MG63 (cell line): ENCODE results near the gene ZNF575. TPM values are rescaled to one million over a fixed set of nuclear protein-coding genes. Genes with fewer than 3 reads are reported as not detected.
A peak's percentile ranks its signal among the peaks of the same experiment; 100 is the strongest.
"Not testable (repeated sequence)": the region's sequence is repeated elsewhere in the genome, so short reads cannot be mapped to it uniquely, and the experiment has no call there.

Experiments used
- DNase-seq: peaks from one replicate; pipeline ENCODE4 v3.0.0-alpha.2; 2020
- H3K27me3 ChIP-seq: fragments of 250-450 bp; sonication (Bioruptor Pico); 2 replicates; pipeline ENCODE4 v1.5.1; 2020; ENCODE audit warnings: mild to moderate bottlenecking, moderate library complexity
- H3K36me3 ChIP-seq: fragments of 250-450 bp; sonication (Bioruptor Pico); 2 replicates; pipeline ENCODE4 v1.5.1; 2020; ENCODE audit warnings: mild to moderate bottlenecking, moderate library complexity
- H3K4me3 ChIP-seq: fragments of 250-450 bp; sonication (Bioruptor Pico); 2 replicates; pipeline ENCODE4 v1.5.1; 2020; ENCODE audit warnings: mild to moderate bottlenecking, moderate library complexity
- H3K9me3 ChIP-seq: fragments of 250-450 bp; sonication (Bioruptor Pico); 2 replicates; pipeline ENCODE4 v1.5.1; 2020; ENCODE audit warnings: mild to moderate bottlenecking, moderate library complexity
- total RNA-seq: library from RNA; depleted of rRNA; stranded (reverse); fragments of >200 nt; shearing (Covaris generic); gene quantifications from 2 replicates; pipeline ENCODE4 v1.2.3, GENCODE V29; 2014; ENCODE audit warnings: low replicate concordance

The ZNF575 gene
- total RNA-seq, 1 experiment from 2014 or later: not detected

DNA sequence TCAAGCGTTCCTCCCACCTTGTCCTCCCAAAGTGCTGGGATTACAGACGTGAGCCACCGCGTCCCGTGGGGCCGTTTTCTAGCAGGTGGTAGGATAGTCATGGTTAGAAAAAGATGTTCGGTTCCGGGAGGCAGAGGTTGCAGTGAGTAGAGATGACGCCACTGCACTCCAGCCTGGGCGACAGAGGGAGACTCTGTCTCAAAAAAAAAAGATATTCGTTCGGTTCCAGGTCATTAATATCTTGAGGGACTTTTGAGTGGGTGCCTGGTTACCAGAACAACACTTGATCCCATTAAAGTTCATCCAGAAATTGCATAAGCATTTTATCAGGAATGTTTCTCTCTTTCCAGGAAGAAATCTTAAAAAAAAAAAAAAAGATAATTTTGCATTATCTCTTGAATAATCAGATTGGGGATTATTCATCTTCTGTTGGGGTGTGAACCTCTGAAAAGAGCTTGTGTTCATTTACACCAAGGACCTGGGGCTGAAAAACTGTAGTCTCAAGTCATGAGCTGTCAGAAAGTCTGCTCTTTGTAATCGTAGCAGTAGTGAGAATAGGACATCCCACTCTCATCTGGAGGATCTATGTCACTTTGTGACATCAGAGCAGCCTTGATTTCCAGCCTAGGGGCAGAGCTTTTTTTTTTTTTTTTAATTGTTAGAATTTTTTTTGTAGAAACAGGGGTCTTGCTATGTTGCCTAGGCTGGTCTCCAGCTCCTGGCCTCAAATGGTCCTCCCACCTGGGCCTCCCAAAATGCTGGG lies 4.9 kb upstream of the ZNF575 start:
- no peaks in the 10 kb centered on the region for H3K27me3 ChIP-seq
- no peaks in the 10 kb centered on the region for H3K9me3 ChIP-seq
- no peak for DNase-seq
- H3K4me3 ChIP-seq: peak overlapping the region; percentile 93; the same call in 1 of the 2 replicates
- H3K36me3 ChIP-seq: no peaks in the 10 kb centered on the region; the same call in none of the 2 replicates

- no peaks in the 10 kb centered on the region for H3K9me3 ChIP-seq
- peaks cover 3% of the 10 kb centered on the region for H3K36me3 ChIP-seq
- DNase-seq: no peak
- peak overlapping the region; percentile 52 for H3K4me3 ChIP-seq
- no peaks in the 10 kb centered on the region for H3K27me3 ChIP-seq
Observed at GRCh38 chr19:43532571-43532961, 422 bp upstream of the ZNF575 start.

DNA sequence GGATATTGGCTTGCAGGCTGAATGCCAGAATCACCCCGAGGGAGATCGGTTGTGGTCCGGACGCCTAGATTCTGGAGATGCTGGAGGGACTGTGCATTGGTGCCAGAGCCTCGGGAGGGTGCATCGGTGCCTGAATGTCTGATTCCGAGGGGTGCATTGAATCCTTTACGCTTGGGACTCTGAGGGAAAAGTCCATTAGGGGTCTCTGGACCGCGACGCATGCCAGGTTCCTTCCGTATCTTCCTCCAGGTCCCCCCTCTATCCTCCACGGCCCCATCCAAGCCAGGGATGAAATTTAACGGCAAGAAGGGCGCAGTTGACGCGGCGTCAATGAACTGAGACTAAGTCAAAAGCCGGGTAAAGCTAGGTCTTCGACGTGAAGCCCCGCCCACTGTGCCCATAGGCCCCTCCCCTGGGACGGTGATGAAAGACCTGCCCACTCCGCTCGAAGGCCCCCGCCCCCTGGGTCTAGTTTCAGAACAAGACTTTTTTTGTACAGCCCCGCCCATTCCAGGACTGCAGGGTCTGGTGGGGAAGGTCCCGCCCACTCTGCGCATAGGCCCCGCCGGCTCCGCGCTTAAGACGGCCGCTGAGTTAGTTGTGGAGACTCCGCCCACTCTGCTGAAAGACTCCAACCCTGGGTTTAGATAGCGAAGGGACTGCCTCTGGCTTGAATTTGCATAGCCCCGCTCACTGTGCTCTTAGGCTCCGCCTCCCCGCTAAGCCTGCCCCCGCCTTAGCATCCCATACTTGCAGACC lies 737 bp downstream of the ZNF575 start:
- DNase-seq: peak; percentile 94
- no peaks in the 10 kb centered on the region for H3K9me3 ChIP-seq
- H3K27me3 ChIP-seq: no peaks in the 10 kb centered on the region
- peaks cover 14% of the 10 kb centered on the region for H3K36me3 ChIP-seq
- peak overlapping the region; percentile 52 for H3K4me3 ChIP-seq

GRCh38 chr19:43534305-43534815 lies 1.4 kb downstream of the ZNF575 start:
- no peak for DNase-seq
- Histone ChIP-seq H3K36me3 (peaks cover 21% of the 10 kb centered on the region), H3K9me3 (no peaks in the 10 kb centered on the region), H3K4me3 (no peak overlapping the region), H3K27me3 (no peaks in the 10 kb centered on the region)

- H3K9me3 ChIP-seq: no peaks in the 10 kb centered on the region
- no peaks in the 10 kb centered on the region for H3K27me3 ChIP-seq
- peak; percentile 40 for DNase-seq
- H3K36me3 ChIP-seq: peaks cover 26% of the 10 kb centered on the region
- no peak overlapping the region for H3K4me3 ChIP-seq
Observed at GRCh38 chr19:43534816-43535761, 2.1 kb downstream of the ZNF575 start.

DNA sequence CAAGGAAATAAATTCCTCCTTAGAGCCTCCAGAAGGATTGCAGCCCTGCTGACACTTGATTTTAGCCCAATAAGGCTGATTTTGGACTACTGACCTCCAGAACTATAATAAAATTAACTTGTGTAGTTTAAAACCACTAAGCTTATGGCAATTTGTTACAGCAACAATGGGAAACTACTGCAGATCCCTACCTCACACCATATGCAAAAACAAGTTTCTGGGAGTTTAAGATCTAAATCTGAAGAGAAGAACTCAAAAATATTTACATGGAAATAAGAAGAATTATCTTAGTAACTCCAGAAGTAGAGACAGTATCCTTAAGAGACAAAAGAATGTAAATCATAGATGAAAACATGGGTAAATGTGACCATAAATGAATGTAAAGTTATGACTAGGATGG lies 5.9 kb downstream of the ZNF575 start:
- H3K36me3 ChIP-seq: peaks cover 59% of the 10 kb centered on the region
- no peak for DNase-seq
- H3K4me3 ChIP-seq: no peak overlapping the region
- H3K9me3 ChIP-seq: no peaks in the 10 kb centered on the region
- H3K27me3 ChIP-seq: no peaks in the 10 kb centered on the region

GRCh38 chr19:43540381-43540780 lies 7.4 kb downstream of the ZNF575 start:
- Histone ChIP-seq H3K9me3 (no peaks in the 10 kb centered on the region), H3K36me3 (peaks cover 67% of the 10 kb centered on the region), H3K4me3 (no peak overlapping the region), H3K27me3 (no peaks in the 10 kb centered on the region)
- DNase-seq: no peak

DNA sequence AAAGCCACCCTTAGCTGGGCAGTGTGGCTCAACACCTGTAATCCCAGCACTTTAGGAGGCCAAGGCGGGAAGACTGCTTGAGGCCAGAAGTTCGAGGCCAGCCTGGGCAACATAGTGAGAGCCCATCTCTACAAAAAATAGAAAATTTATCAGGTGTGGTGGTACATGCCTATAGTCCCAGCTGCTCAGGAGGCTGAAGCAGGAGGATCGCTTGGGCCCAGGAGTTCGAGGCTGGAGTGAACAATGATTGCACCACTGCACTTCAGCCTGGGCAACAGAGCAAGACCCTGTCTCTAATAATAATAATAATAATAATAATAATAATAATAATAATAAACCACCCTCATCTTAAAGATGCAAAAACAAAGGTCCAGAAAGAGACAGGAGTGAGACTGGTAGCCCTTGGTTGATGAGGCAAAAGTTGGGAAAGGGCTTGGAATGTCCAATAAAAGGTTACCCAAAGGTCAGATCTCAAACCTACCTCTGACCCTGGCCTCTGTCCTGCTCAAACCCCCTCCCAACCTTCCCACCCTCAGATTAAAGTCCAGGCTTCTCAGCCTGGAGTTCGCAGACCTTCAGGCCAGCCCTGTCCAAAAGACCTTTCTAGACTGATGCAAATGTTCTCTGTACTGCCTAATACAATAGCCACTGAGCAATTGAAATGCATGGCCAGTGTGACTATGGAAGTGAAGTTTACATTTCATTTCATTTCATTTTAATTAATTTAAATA lies 9.1 kb downstream of the ZNF575 start:
- no peak for DNase-seq
- Histone ChIP-seq H3K27me3 (no peaks in the 10 kb centered on the region), H3K36me3 (peaks cover 70% of the 10 kb centered on the region), H3K4me3 (no peak overlapping the region), H3K9me3 (no peaks in the 10 kb centered on the region)

DNA sequence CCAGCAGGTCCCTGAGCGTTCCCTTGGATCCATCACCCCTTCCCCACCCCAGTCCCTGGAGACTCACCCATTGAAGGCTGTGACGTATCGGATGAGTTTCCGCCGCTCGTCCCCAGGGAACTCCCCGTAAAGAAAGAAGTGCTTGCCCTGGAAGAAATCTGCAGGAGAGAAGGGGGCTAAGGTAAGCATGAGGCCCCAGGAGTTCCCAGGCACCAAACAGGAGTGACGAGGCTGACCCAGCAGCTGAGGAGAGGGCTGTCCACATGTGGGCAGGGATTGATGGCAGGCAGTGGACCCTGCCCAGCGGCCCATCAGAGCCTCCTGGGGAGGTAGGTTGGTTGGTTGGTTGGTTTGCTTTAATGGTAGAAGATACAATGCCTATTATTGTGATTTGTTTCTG lies 11.1 kb downstream of the ZNF575 start:
- H3K27me3 ChIP-seq: no peaks in the 10 kb centered on the region
- no peak for DNase-seq
- H3K36me3 ChIP-seq: peaks cover 55% of the 10 kb centered on the region
- H3K4me3 ChIP-seq: no peak overlapping the region
- no peaks in the 10 kb centered on the region for H3K9me3 ChIP-seq

GRCh38 chr19:43545276-43545675 lies 12.3 kb downstream of the ZNF575 start:
- no peak overlapping the region for H3K4me3 ChIP-seq
- H3K9me3 ChIP-seq: no peaks in the 10 kb centered on the region
- H3K36me3 ChIP-seq: peaks cover 55% of the 10 kb centered on the region
- DNase-seq: no peak
- H3K27me3 ChIP-seq: no peaks in the 10 kb centered on the region

- no peak for DNase-seq
- peaks cover 51% of the 10 kb centered on the region for H3K36me3 ChIP-seq
- H3K4me3 ChIP-seq: no peak overlapping the region
- no peaks in the 10 kb centered on the region for H3K9me3 ChIP-seq
- H3K27me3 ChIP-seq: no peaks in the 10 kb centered on the region
Observed at GRCh38 chr19:43545981-43546380, 13.0 kb downstream of the ZNF575 start.

DNA sequence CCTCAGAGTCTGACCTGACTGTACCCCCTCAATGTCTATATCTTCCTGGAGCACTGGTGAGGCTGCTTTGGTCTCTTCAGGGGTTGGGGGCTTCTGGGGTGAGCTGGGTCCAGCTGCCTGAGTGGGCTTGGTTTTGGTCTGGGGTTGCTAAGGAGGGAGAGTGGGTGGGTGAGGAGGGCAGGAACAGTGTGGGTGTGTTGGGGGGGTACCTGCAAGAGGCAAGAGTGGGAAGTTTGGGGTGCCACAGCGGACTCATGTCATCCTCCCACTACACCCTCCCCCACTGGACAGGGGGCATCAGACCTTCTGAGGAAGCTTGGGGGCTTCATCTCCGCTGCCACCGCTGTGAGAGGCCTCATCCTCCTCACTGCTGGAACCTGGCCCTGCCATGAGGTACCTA lies 13.6 kb downstream of the ZNF575 start:
- no peak for DNase-seq
- Histone ChIP-seq H3K4me3 (no peak overlapping the region), H3K9me3 (no peaks in the 10 kb centered on the region), H3K27me3 (no peaks in the 10 kb centered on the region), H3K36me3 (peaks cover 49% of the 10 kb centered on the region)

DNA sequence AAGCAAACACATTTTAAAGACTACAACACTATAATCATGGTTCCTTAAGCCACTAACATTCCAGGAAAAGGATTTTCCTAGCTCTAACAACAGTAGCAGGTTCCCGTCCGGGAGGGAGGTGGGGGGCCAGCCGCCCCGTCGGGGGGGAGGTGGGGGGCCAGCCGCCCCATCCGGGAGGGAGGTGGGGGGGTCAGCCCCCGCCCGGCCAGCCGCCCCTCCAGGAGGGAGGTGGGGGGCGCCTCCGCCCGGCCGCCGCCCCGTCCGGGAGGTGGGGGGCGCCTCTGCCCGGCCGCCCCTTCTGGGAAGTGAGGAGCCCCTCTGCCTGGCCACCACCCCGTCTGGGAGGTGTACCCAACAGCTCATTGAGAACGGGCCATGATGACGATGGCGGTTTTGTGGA lies 14.9 kb downstream of the ZNF575 start:
- DNase-seq, H3K4me3 ChIP-seq, H3K27me3 ChIP-seq, H3K9me3 ChIP-seq: not testable (repeated sequence)
- H3K36me3 ChIP-seq: peaks cover 47% of the 10 kb centered on the region

DNA sequence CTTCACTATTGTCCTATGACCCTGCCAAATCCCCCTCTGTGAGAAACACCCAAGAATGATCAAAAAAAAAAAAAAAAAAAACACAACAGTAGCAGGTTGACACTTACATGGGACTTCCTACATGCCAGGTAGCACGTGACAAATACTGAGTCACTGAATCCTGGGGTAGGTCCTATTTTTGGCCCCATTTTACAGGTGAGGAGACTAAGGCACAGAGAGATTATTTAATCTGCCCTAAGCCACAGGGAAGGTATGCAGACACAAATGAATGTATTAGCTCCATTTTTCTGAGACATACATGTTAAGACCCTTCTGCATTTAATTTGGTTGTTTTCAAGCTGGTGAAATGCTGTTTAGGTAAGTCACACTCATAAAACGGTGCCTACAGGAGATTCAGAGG lies 15.7 kb downstream of the ZNF575 start:
- peaks cover 47% of the 10 kb centered on the region for H3K36me3 ChIP-seq
- H3K4me3 ChIP-seq: no peak overlapping the region
- no peak for DNase-seq
- H3K9me3 ChIP-seq: no peaks in the 10 kb centered on the region
- no peaks in the 10 kb centered on the region for H3K27me3 ChIP-seq

- DNase-seq: no peak
- Histone ChIP-seq H3K4me3 (no peak overlapping the region), H3K36me3 (peaks cover 58% of the 10 kb centered on the region), H3K27me3 (no peaks in the 10 kb centered on the region), H3K9me3 (no peaks in the 10 kb centered on the region)
Observed at GRCh38 chr19:43551399-43552197, 18.6 kb downstream of the ZNF575 start.

GRCh38 chr19:43552198-43552450 lies 19.1 kb downstream of the ZNF575 start:
- Histone ChIP-seq H3K9me3 (no peaks in the 10 kb centered on the region), H3K36me3 (peaks cover 62% of the 10 kb centered on the region), H3K27me3 (no peaks in the 10 kb centered on the region), H3K4me3 (no peak overlapping the region)
- no peak for DNase-seq
